ENCODE results near the gene ACTG1. TPM values are rescaled to one million over a fixed set of nuclear protein-coding genes. Genes with fewer than 3 reads are reported as not detected.

ACTG1 gene
- total and polyA plus RNA-seq, 3 donors from 2014 or later, result 1,571 to 2,057 (median 1,790) TPM

GRCh38 chr17:81483085-81483861 is 29.3 kb downstream of the ACTG1 start:
- no peak for DNase-seq
- Histone ChIP-seq H3K27me3 (no peaks in the 10 kb centered on the region), H3K4me1 (peaks cover 24% of the 10 kb centered on the region), H3K36me3 (ENCODE audit: low read depth, missing control alignments) (no peaks in the 10 kb centered on the region), H3K9me3 (no peaks in the 10 kb centered on the region), H3K27ac (no peak overlapping the region), H3K4me3 (peak overlapping the region; percentile 31 to 46)
- intact Hi-C loops (cut with DNase I; ENCODE audit: low total_unique reads), result loop anchor here (5.0 kb wide), 1 partner anchor 231 kb away; no protein-coding TSS in a partner anchor
- TF ChIP-seq CTCF (IDR thresholded peaks at IDR 0.05) (no peak), POLR2A (IDR thresholded peaks at IDR 0.05) (no peak)
- 42 to 53% methylated on average over 25 of the region's 29 CpGs for WGBS, 2 donors

GRCh38 chr17:81482673-81483072 is 29.9 kb downstream of the ACTG1 start:
- Histone ChIP-seq H3K27me3 (no peaks in the 10 kb centered on the region), H3K4me1 (peaks cover 24% of the 10 kb centered on the region), H3K27ac (no peak overlapping the region), H3K9me3 (no peaks in the 10 kb centered on the region), H3K4me3 (no peak overlapping the region), H3K36me3 (ENCODE audit: low read depth, missing control alignments) (no peaks in the 10 kb centered on the region)
- TF ChIP-seq POLR2A (IDR thresholded peaks at IDR 0.05), result no peak
- 60 to 72% methylated on average over 5 to 11 of the region's 11 CpGs for WGBS, 2 donors
- DNase-seq, result no peak
- intact Hi-C loops (cut with DNase I; ENCODE audit: low total_unique reads), result loop anchor here (5.0 kb wide), 1 partner anchor 230 kb away; no protein-coding TSS in a partner anchor

- H3K4me1 ChIP-seq, result peaks cover 24% of the 10 kb centered on the region
- 62 to 66% methylated on average over 9 to 16 of the region's 18 CpGs for whole genome bisulfite sequencing, 2 donors
- no peaks in the 10 kb centered on the region for H3K9me3 ChIP-seq
- TF ChIP-seq POLR2A (IDR thresholded peaks at IDR 0.05), result no peak
- no peak for TF ChIP-seq CTCF (IDR thresholded peaks at IDR 0.05)
- intact Hi-C loops (cut with DNase I; ENCODE audit: low total_unique reads), result loop anchor here (5.0 kb wide), 1 partner anchor 230 kb away; no protein-coding TSS in a partner anchor
- H3K27me3 ChIP-seq, result no peaks in the 10 kb centered on the region
- peak overlapping the region; percentile 25 to 56 for H3K4me3 ChIP-seq
- no peak for DNase-seq
- no peaks in the 10 kb centered on the region for H3K36me3 ChIP-seq (ENCODE audit: low read depth, missing control alignments)
- H3K27ac ChIP-seq, result no peak overlapping the region
These were observed 30.6 kb downstream of the ACTG1 start for GRCh38 chr17:81481815-81482505.

GRCh38 chr17:81481073-81481799 is 31.4 kb downstream of the ACTG1 start:
- Histone ChIP-seq H3K36me3 (ENCODE audit: low read depth, missing control alignments) (no peaks in the 10 kb centered on the region), H3K4me3 (peak overlapping the region; percentile 25 to 56), H3K4me1 (peaks cover 24% of the 10 kb centered on the region), H3K27me3 (no peaks in the 10 kb centered on the region), H3K27ac (peak overlapping the region in 1 of 2 donors; percentile 1), H3K9me3 (no peaks in the 10 kb centered on the region)
- TF ChIP-seq CTCF (IDR thresholded peaks at IDR 0.05), result no peak
- no peak for TF ChIP-seq POLR2A (IDR thresholded peaks at IDR 0.05)
- peak; percentile 77 for DNase-seq
- intact Hi-C loops (cut with DNase I; ENCODE audit: low total_unique reads), result loop anchor here (5.0 kb wide), 1 partner anchor 229 kb away; no protein-coding TSS in a partner anchor
- WGBS, 2 donors, result 4 to 14% methylated on average over 5 to 52 of the region's 94 CpGs

All from testis (tissue), 3 donors.